GM12878 (cell line): Measurements from ENCODE around the gene HIVEP3. TPM values are rescaled to one million over a fixed set of nuclear protein-coding genes. Genes with fewer than 3 reads are reported as not detected.

Experiments
- CBFB ChIP-seq: IDR thresholded peaks from 2 replicates; pipeline ENCODE4 v1.6.1; 2016; ENCODE audit warnings: antibody characterized with exemption, low read depth
- CTCF ChIP-seq, 3 experiments: IDR thresholded peaks in 2 of 3; conservative IDR thresholded peaks in 1 of 3; 2 replicates each; pipeline ENCODE4 v1.5.1; 2011; ENCODE audit warnings: low read depth in 3 of 3, low read length in 3 of 3, mild to moderate bottlenecking in 3 of 3, control low read depth in 2 of 3, moderate library complexity in 2 of 3, inconsistent platforms in 1 of 3, mixed read lengths in 1 of 3; ENCODE audit not compliant: control insufficient read depth in 2 of 3, insufficient read depth in 1 of 3; ENCODE audit errors: extremely low read depth in 1 of 3
- GABPA ChIP-seq: IDR thresholded peaks from 2 replicates; pipeline ENCODE4 v1.6.1; 2014; ENCODE audit warnings: antibody characterized with exemption, low read depth, mild to moderate bottlenecking, inconsistent platforms
- HDAC6 ChIP-seq: fragments of 200-600 bp; sonication (generic); IDR thresholded peaks from one replicate; pipeline ENCODE4 v1.8.0; 2017; ENCODE audit warnings: antibody characterized with exemption; ENCODE audit not compliant: unreplicated experiment
- LARP7 ChIP-seq: fragments of 450-650 bp; IDR thresholded peaks from 2 replicates; pipeline ENCODE4 v1.6.1; 2017; ENCODE audit warnings: mild to moderate bottlenecking
- NBN ChIP-seq: fragments of 450-650 bp; IDR thresholded peaks from 2 replicates; pipeline ENCODE4 v1.6.1; 2016
- NFYA ChIP-seq: IDR thresholded peaks from 2 replicates; pipeline ENCODE4 v1.6.1; 2011; ENCODE audit warnings: low read depth, mild to moderate bottlenecking, low read length, improper control_type of control experiment, borderline replicate concordance
- PKNOX1 ChIP-seq: fragments of 450-650 bp; IDR thresholded peaks from 2 replicates; pipeline ENCODE4 v1.6.1; 2016; ENCODE audit warnings: mild to moderate bottlenecking
- POLR2AphosphoS2 ChIP-seq: IDR thresholded peaks from 2 replicates; pipeline ENCODE4 v1.6.1; 2011; ENCODE audit warnings: low read depth, mild to moderate bottlenecking, low read length, improper control_type of control experiment, moderate library complexity
- RAD21 ChIP-seq: IDR thresholded peaks from 2 replicates; pipeline ENCODE4 v1.6.1; 2011; ENCODE audit warnings: mild to moderate bottlenecking, low read depth, low read length, moderate library complexity; ENCODE audit not compliant: insufficient read depth
- RCOR1 ChIP-seq: conservative IDR thresholded peaks from 2 replicates; pipeline ENCODE4 v1.6.1; 2012; ENCODE audit warnings: low read depth, low read length, improper control_type of control experiment
- RELB ChIP-seq: fragments of 450-650 bp; IDR thresholded peaks from 2 replicates; pipeline ENCODE4 v1.6.1; 2017; ENCODE audit warnings: low read depth, mild to moderate bottlenecking, moderate library complexity
- RFX5 ChIP-seq: IDR thresholded peaks from 2 replicates; pipeline ENCODE4 v1.6.1; 2011; ENCODE audit warnings: low read depth, low read length, improper control_type of control experiment
- SMC3 ChIP-seq: IDR thresholded peaks from 2 replicates; pipeline ENCODE4 v1.6.1; 2011; ENCODE audit warnings: low read length, improper control_type of control experiment, borderline replicate concordance
- TARDBP ChIP-seq: IDR thresholded peaks from 2 replicates; pipeline ENCODE4 v1.6.1; 2016; ENCODE audit warnings: borderline replicate concordance
- TCF7 ChIP-seq: IDR thresholded peaks from 2 replicates; pipeline ENCODE4 v1.6.1; 2014; ENCODE audit warnings: antibody characterized with exemption, borderline replicate concordance
- YY1 ChIP-seq: IDR thresholded peaks from 2 replicates; pipeline ENCODE4 v1.6.1; 2011; ENCODE audit warnings: low read depth, mild to moderate bottlenecking, low read length
- ZNF207 ChIP-seq: fragments of 450-650 bp; IDR thresholded peaks from 2 replicates; pipeline ENCODE4 v1.6.1; 2014; ENCODE audit warnings: antibody characterized with exemption, mild to moderate bottlenecking, borderline replicate concordance
- polyA plus RNA-seq, 11 experiments: library from polyadenylated mRNA; depleted of rRNA in 4 of 11; unstranded in 6 of 11; stranded (reverse) in 5 of 11; fragments of >200 nt; fragmentation: Nextera tagmentation in 4 of 11; fragmentation: Illumina TruSeq in 1 of 11; extraction: Ambion mirVana in 4 of 11; extraction: Trizol in 1 of 11; gene quantifications; 1 replicate in 1 of 11; 2 replicates in 10 of 11; pipeline versions ENCODE4 v1.2.1 to v1.2.3, GENCODE V29; 2011 to 2016; ENCODE audit warnings: inconsistent platforms in 2 of 11, missing spikeins in 2 of 11, low read depth in 1 of 11
- total RNA-seq, 4 experiments: library from RNA; depleted of rRNA in 3 of 4; stranded (reverse); fragments of >200 nt in 3 of 4; fragmentation: Illumina TruSeq in 1 of 4; extraction: Trizol in 1 of 4; gene quantifications; 2 replicates each; pipeline versions ENCODE4 v1.2.1 to v1.2.3, GENCODE V29; 2013 to 2021
- TF ChIP-seq, protein P1 (sequence below): fragments of 450-650 bp; IDR thresholded peaks from 2 replicates; pipeline ENCODE4 v1.6.1; 2017; ENCODE audit warnings: mild to moderate bottlenecking, low read depth, inconsistent platforms; ENCODE audit not compliant: poor library complexity, severe bottlenecking
- TF ChIP-seq, protein P2 (sequence below): fragments of 450-650 bp; IDR thresholded peaks from 2 replicates; pipeline ENCODE4 v1.6.1; 2017; ENCODE audit warnings: mild to moderate bottlenecking, moderate library complexity

HIVEP3 gene
- total and polyA plus RNA-seq, 10 of the 15 experiments (the other 5 are each of a cell fraction or from before 2014, with no cell fraction given), result 1.8 to 13.6 (median 3.8) TPM

DNA sequence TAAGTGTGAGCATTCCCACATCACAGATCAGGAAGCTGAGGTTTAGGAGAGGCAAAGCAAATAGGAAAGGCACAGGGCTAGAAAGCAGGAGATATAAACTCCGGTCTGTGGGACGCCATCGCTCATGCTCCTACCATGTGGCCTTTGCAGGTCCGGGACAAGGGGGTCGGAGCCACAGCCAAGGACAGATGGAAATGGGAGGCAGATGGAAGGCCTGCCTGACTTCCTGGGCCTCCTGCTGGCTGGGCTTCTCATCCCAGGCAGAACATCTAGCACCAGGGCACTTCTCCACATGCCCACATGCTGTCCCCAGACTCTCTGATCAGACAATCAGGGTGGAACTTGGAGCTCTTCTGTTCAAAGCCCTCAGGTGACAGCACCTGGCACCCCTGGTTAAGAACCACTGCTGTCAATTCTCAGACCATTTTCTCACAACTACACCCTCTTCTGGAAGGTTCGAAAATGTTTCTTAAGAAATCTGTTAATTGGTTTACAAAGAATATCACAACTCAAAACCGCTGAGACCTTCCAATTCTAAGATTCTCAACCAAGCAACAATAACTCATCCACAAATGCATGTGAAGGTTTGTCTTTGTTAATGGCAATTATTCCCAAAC, 260.9 kb downstream of the HIVEP3 start (continued):
- TF ChIP-seq, protein P1, sequence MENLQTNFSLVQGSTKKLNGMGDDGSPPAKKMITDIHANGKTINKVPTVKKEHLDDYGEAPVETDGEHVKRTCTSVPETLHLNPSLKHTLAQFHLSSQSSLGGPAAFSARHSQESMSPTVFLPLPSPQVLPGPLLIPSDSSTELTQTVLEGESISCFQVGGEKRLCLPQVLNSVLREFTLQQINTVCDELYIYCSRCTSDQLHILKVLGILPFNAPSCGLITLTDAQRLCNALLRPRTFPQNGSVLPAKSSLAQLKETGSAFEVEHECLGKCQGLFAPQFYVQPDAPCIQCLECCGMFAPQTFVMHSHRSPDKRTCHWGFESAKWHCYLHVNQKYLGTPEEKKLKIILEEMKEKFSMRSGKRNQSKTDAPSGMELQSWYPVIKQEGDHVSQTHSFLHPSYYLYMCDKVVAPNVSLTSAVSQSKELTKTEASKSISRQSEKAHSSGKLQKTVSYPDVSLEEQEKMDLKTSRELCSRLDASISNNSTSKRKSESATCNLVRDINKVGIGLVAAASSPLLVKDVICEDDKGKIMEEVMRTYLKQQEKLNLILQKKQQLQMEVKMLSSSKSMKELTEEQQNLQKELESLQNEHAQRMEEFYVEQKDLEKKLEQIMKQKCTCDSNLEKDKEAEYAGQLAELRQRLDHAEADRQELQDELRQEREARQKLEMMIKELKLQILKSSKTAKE, result peak; percentile 14
- TF ChIP-seq CTCF (IDR thresholded peaks at IDR 0.05 in 2 of 3, conservative IDR thresholded peaks at IDR 0.05 in 1 of 3; ENCODE audit: control insufficient read depth in 2 of 3, extremely low read depth in 1 of 3, insufficient read depth in 1 of 3, low read depth in 3 of 3, low read length in 3 of 3), result peak in 1 of 3 experiments; percentile 12; a peak in 1 of 6 replicates
- peak; percentile 24; the same call in 1 of the 2 replicates for TF ChIP-seq PKNOX1
- no peak for TF ChIP-seq HDAC6
- TF ChIP-seq NFYA, result no peak
- no peak for TF ChIP-seq SMC3
- no peak for TF ChIP-seq ZNF207
- TF ChIP-seq RCOR1, result no peak
- no peak; the same call in 1 of the 2 replicates for TF ChIP-seq LARP7
- TF ChIP-seq RAD21, result peak; percentile 37; the same call in 1 of the 2 replicates
- no peak for TF ChIP-seq TARDBP
- TF ChIP-seq, protein P2, sequence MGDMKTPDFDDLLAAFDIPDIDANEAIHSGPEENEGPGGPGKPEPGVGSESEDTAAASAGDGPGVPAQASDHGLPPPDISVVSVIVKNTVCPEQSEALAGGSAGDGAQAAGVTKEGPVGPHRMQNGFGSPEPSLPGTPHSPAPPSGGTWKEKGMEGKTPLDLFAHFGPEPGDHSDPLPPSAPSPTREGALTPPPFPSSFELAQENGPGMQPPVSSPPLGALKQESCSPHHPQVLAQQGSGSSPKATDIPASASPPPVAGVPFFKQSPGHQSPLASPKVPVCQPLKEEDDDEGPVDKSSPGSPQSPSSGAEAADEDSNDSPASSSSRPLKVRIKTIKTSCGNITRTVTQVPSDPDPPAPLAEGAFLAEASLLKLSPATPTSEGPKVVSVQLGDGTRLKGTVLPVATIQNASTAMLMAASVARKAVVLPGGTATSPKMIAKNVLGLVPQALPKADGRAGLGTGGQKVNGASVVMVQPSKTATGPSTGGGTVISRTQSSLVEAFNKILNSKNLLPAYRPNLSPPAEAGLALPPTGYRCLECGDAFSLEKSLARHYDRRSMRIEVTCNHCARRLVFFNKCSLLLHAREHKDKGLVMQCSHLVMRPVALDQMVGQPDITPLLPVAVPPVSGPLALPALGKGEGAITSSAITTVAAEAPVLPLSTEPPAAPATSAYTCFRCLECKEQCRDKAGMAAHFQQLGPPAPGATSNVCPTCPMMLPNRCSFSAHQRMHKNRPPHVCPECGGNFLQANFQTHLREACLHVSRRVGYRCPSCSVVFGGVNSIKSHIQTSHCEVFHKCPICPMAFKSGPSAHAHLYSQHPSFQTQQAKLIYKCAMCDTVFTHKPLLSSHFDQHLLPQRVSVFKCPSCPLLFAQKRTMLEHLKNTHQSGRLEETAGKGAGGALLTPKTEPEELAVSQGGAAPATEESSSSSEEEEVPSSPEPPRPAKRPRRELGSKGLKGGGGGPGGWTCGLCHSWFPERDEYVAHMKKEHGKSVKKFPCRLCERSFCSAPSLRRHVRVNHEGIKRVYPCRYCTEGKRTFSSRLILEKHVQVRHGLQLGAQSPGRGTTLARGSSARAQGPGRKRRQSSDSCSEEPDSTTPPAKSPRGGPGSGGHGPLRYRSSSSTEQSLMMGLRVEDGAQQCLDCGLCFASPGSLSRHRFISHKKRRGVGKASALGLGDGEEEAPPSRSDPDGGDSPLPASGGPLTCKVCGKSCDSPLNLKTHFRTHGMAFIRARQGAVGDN, result 0 out of 2 replicates have a peak, but pooled peaks have one; percentile 18
- no peak for TF ChIP-seq NBN
- TF ChIP-seq TCF7, result no peak
- no peak for TF ChIP-seq POLR2AphosphoS2
- no peak for TF ChIP-seq GABPA
- TF ChIP-seq YY1, result no peak
- no peak; the same call in 1 of the 2 replicates for TF ChIP-seq RELB
- no peak for TF ChIP-seq CBFB
- TF ChIP-seq RFX5, result no peak
